PFSK-1 (cell line): ENCODE measurements around the gene CYTH1.

Source experiments
- FOXP2 ChIP-seq: optimal IDR thresholded peaks from 2 replicates; pipeline ENCODE3; 2011; ENCODE audit warnings: borderline replicate concordance, control low read depth, inconsistent platforms; ENCODE audit not compliant: insufficient read depth; ENCODE audit errors: extremely low read length, extremely low read depth
- POLR2AphosphoS5 ChIP-seq: IDR thresholded peaks from 2 replicates; pipeline ENCODE4 v1.6.1; 2012; ENCODE audit warnings: low read depth, mild to moderate bottlenecking, control low read depth, low read length, moderate library complexity
- REST ChIP-seq, 2 experiments: IDR thresholded peaks; 2 replicates each; pipeline versions ENCODE4 v1.6.1 to v1.8.0; 2011 to 2012; ENCODE audit warnings: low read depth in 2 of 2, low read length in 2 of 2, control low read depth in 1 of 2, inconsistent platforms in 1 of 2, mild to moderate bottlenecking in 1 of 2, moderate library complexity in 1 of 2; ENCODE audit not compliant: insufficient read depth in 1 of 2
- SIN3A ChIP-seq: IDR thresholded peaks from 2 replicates; pipeline ENCODE4 v1.6.1; 2012; ENCODE audit warnings: mild to moderate bottlenecking, low read length, moderate library complexity, borderline replicate concordance; ENCODE audit not compliant: insufficient read depth
- TAF1 ChIP-seq: IDR thresholded peaks from 2 replicates; pipeline ENCODE4 v1.6.1; 2012; ENCODE audit warnings: low read length, control low read depth, borderline replicate concordance; ENCODE audit not compliant: insufficient read depth

Gene CYTH1

DNA sequence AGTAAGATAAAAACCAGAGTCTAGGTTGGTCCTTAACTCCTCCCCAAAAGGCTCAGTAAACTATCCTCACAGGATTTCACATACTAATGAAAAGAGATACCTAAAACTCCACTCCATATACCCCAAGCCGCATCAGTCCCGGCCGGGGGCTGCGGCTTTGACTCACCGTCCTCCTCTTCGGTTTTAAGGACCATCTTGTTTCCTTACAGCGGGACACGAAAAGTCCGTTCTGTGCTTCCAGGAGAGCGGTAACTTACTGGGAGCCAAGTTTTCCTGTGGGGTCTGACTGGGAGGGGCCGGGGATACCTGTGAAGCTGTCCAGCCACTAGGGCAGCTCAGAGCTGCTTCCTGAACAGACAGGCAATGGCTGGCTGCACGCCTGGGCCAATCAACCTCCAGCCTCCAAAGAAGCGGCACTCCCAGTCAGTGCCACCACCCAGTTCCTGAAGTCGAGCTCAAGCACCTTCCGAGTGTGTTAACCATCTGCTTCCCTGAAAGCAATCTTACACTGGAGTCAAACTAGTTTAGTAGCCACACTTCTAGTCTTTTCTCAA is 45.5 kb downstream of the CYTH1 start:
- peak in 1 of 2 experiments; percentile 22; a peak in 1 of 4 replicates for TF ChIP-seq REST (IDR thresholded peaks at IDR 0.05; ENCODE audit: insufficient read depth in 1 of 2, low read depth in 2 of 2, low read length in 2 of 2)
- TF ChIP-seq SIN3A: no peak
- no peak for TF ChIP-seq POLR2AphosphoS5
- TF ChIP-seq TAF1: no peak

DNA sequence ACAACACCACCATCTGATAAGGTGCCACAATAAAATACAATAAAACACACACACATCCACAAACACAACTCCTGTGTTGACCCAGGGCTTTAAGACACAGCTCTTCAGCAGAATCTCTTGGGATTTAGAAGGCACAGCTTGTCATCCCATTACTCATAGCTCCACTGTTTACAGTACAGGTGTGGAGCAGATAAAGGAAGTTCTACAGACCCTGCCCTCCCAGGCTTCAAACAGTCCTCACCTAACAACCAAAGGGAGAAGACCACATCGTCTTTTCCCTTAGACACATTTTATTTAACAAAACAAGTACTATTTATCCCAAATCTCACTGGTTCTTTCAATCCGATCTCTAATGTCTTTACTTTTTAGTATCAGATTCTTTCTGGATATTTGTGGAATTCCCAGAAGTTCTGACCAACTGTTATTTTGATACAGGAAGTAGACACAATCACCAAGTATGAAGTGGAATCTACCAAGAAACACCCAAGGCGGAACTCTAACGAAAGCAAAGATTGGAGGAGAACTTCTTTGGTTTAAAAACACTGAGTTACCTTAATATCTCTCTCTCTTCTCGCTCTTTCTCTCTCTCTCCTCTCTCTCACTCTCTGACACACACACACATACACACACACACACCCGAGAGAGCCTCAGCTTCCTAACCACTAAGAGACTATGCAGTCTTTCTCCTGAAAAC is 46.1 kb downstream of the CYTH1 start:
- TF ChIP-seq REST (IDR thresholded peaks at IDR 0.05; ENCODE audit: insufficient read depth in 1 of 2, low read depth in 2 of 2, low read length in 2 of 2) (no peak), TAF1 (no peak), SIN3A (no peak), FOXP2 (no peak), POLR2AphosphoS5 (no peak)

DNA sequence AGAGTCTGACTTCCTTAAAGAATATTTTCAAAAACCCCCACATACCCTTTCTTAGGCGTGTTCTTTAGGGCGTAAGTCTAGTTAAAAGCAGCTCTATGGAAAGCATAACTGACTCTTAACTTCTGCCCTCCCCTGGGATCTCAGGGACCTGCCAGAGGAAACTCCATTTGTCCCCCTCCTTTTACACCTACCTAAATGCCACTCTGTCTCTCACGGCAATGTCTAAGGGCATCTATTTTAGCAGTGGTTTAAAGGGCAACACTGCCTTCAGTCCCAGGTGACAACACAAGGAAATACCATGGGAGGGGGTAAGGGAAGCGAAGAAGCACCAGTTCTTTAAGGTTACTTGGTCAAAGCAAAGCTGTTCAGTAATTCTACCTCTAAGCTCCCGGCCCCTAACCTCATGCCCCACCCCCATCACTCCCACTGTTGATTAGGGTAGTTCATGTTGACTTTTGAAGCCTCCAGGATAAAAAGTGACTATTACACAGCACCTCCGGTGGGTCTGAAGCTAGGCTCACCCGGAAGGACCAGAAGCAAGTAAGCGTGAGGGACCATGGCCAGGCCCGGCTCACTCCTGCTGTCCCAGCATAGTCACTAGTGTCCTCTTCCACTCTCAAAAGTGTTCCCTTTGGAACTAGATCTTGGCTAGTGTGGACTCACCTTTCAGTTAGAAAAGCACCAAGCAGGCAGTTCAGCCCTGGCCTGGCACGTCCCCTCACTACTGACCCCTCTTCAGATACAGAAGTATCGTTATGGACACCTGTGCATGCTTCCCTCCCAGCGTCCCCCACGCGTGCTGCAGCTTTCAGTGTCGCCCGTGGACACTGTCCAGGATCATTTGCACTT is 47.1 kb downstream of the CYTH1 start:
- TF ChIP-seq TAF1 (no peak), POLR2AphosphoS5 (no peak), FOXP2 (no peak), REST (IDR thresholded peaks at IDR 0.05; ENCODE audit: insufficient read depth in 1 of 2, low read depth in 2 of 2, low read length in 2 of 2) (no peak), SIN3A (no peak)

- TF ChIP-seq TAF1 (no peak), FOXP2 (no peak), REST (IDR thresholded peaks at IDR 0.05; ENCODE audit: insufficient read depth in 1 of 2, low read depth in 2 of 2, low read length in 2 of 2) (no peak), POLR2AphosphoS5 (no peak), SIN3A (no peak)
These were observed 49.7 kb downstream of the CYTH1 start for GRCh38 chr17:78732354-78732753.
